Activated naive CD4-positive, alpha-beta T cell (primary cell): ENCODE data around the gene MYRIP.
"Not testable (repeated sequence)": the region's sequence is repeated elsewhere in the genome, so short reads cannot be mapped to it uniquely, and the experiment has no call there.

Source experiments
- DNase-seq, 4 experiments: peaks; one replicate each; lab custom pipeline; 2025; lab: John Stamatoyannopoulos, UW

The MYRIP gene

DNA sequence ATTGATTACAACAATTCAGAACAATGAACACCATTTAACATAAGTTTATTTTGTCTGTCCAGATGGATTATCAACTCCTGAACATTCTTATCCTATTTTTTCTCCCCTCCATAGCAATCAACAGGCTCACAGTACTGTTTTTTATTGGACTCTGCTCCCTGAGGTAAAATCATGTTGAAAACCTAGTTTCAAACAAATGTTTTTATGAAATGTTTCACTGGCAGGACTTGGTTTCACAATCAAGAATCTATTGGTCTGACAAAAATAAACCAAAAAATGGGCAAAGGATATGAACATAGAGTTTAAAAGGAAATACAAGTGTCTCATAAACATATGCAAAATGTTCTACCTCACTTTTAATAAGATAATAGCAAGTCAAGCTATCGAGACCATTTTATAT, 2.6 kb upstream of the MYRIP start:
- DNase-seq, result no peak

GRCh38 chr3:39808467-39809180, 785 bp upstream of the MYRIP start:
- no peak for DNase-seq

- no peak for DNase-seq
Observed at GRCh38 chr3:39809995-39810595, 686 bp downstream of the MYRIP start.

DNA sequence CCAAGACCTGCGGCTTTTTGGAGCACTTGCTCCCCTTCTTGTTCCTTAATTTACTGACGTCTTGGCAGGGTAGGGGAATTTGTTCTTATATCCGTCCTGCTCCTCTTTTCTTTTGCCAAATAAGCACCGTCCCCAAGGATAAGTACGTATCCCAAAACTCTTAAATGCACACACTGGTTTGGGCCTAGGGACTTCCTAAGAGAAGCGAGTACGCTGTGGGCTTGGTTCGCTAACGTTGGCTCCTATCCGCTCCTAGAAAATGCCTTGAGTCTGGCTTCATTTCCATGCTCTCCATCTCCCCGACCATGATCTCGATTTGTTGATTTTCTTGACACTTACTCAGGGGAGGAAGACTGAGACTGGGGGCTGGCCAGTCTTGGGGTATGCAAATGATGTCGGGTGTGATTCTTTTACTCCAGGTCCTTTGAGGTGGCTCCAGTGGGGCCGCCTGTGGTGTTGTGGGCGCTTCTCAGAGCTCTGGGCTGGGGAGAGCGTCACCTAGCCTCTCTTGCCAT, 1.3 kb downstream of the MYRIP start:
- DNase-seq, result no peak

DNA sequence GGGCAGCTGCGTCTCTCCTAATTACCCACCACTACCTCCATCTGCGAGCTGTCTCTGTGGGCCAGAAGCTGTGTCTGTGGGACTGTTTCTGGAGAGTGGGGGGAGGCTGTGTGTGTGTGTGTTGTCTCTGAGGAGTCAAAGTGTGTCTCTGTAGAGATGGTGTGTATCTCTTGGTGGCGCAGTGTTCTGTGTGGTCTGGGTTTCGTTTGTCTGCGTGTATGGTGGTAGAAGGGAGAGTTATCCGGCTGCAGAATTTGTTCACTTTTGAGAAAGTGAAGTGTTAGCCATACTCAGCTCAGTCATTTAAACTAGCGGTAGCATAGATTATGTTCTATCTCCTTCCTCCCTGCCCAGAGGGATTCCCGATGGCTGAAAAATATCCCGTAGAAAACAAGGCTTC, 2.2 kb downstream of the MYRIP start:
- DNase-seq, result no peak

DNA sequence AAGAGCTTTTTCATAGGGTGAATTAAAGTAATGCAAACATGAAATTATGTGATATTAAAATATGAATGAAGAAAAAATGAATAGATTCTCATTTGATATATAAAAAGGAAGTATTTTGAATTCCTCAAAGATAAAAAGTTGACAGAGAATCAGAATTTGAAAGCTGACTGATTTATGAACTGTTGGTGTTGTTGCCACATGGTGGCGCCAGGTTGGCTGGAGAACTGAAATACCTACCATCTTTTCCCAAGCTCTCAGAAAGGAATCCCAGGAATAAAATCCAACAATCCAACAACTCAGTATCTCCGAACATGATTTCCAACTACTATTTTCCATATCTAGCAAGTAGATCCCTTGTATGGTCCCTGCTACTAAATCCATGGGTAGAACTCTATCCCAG, 3.1 kb downstream of the MYRIP start:
- no peak for DNase-seq

DNA sequence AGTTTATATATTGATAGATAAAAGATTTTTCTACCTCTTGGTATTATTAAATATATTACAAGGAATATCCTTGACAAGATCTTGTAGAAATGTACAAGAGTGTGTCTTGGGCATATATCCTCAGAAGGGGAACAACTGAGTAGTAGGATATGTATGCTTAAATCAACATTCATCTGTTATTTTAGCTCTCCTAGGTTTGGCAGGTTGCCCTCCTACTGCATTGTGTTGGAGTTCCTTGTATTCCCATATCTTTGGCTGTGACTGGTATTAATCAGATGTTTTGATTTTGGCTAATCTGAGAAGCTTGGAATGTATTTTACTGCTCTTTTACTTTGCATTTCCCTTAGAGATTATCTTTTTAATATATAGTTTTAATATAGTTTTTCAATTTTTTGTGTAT, 4.6 kb downstream of the MYRIP start:
- no peak for DNase-seq

- no peak for DNase-seq
Observed at GRCh38 chr3:39819899-39820298, 10.5 kb downstream of the MYRIP start.

GRCh38 chr3:39833764-39834163, 24.4 kb downstream of the MYRIP start:
- DNase-seq, result not testable (repeated sequence)

DNA sequence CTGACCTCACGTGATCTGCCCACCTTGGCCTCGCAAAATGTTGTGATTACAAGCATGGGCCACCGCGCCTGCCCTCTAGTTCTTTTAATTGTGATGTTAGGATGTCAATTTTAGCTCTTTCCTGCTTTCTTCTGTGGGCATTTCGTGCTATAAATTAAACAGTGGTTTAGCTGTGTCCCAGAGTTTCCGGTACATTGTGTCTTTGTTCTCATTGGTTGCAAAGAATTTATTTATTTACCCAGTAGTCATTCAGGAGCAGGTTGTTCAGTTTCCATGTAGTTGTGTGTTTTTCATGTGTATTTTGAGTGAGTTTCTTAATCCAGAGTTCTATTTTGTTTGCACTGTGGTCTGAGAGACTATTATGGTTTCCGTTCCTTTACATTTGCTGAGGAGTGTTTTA, 30.1 kb downstream of the MYRIP start:
- DNase-seq, result no peak

DNA sequence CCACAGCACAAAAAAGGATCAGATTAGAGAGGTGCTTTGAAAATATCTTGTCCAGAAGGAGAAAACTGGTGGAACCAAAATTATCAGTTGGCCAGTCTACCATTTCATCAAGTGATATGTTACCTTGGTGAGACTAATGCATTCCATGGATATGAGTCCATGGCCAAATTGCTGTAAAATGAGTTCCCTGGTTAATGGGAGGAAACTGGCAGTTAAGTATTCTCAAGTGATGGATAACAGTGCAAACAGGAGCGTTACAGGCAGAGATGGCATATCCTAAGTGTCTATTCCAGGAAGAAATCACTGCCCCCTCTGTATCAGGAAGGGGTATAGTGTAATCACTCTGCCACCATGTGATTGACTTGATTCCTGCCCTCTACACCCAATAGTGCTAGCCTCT, 34.0 kb downstream of the MYRIP start:
- no peak for DNase-seq

- no peak for DNase-seq
Observed at GRCh38 chr3:39848365-39848764, 39.0 kb downstream of the MYRIP start.

DNA sequence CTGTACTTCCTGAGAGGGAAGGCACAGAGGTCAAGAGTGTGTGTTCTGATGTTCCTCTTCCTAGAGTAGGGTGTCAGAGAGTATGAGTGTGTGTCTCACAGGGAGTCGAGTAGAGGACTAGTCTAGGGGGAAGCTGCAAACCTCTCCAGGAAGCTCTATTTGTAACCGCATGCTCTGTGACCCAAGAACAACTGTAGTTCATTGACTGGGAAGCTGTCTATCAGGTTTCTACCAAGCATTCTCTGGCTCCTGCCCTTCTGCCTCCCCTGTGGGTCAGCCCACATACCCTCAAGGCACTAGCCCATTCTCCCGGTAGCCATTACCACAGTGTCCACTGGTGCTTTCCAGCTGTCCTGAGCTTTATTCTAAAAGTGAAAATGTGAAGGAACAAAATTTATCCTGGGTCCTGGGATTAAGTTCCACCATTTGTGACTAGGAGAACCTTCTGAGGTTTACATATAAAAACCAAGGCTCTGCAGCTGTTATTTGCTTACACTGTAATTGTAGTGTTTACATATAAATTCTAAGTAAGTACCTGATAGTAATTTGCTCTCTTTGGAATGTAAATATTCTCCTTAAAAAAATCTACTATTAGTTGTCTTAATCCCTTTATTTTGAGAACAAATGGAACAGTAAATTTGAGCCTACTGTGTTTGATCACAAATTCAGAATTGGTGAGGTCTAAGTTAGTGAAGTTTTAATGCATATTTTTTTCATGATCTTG, 40.7 kb downstream of the MYRIP start:
- no peak for DNase-seq

GRCh38 chr3:39850716-39851032, 41.3 kb downstream of the MYRIP start:
- DNase-seq, result no peak

DNA sequence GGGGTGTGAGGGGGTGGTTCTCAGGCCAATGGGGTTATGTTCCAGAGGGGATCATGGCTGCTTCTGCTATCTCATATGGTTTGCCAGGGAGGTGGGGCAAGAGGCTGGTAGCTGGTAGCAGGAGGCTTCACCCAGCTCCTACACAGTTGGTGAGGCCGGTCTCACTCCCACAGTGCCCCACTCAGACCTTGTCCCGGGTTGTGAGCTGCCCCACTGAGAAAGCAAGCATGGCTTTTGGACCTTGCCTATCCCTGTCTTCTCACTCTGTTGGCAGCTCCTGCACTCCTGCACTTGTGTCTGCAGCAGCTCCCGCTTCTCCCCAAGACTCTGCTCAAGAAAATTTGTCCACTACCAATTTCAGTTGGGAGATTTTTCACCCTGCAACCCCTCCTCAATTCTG, 46.1 kb downstream of the MYRIP start:
- no peak for DNase-seq

DNA sequence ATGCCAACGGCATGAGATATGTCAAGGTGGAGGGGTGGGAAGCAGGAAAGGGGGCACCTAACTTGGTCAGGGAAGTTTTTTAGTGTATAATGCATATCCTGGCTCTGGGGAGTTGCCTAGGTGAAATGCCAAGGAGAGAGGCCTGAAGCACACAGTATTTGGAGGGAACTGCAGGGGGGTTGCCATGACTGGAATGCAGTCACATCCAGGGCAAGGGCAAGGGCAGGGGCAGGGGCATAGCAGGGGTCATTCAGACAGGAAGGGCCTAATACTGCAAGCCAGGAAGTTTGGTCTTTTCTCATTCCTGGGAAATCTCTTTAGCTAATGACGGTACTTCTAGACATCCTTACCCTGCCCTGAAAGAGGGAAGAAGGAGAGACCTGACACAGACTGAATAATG, 60.5 kb downstream of the MYRIP start:
- DNase-seq, result no peak

DNA sequence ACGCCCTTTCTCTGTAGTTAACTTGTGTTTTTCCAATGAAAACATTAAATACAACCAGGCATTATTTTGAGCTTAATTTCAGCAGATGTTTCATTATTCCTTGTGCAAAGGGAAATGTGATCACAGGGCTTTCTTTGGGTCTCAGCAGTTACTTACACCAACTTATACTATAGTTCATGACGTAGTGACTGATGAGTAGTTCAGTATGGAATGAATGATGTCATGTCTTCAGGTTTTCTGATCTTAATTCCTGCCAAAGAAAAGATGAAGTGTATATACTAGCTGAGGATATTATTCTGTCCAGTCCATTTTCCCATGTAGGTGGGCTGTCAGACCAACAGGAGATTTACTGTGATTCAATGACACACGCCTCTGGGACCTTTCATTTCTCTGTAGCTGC, 61.3 kb downstream of the MYRIP start:
- DNase-seq, result no peak

- no peak for DNase-seq
Observed at GRCh38 chr3:39879581-39879980, 70.2 kb downstream of the MYRIP start.

DNA sequence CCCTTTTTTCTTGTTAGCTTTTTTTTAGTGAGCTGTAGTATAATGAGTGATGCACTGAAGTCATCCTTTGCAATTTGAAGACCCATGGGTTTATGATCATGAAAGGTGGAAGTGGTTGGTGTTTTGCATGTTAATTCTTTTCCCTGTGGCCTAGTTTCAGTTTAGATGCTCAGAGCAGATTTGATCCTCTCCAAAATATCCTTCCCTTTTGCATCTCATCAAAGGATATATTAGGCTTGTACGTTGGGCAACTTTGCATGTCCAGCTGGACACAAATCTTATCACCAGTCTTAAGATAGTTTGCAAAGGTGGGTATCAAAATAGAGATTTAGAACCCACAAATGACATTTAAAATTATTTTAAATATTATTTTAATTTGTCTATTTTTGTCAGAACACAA, 72.7 kb downstream of the MYRIP start:
- no peak for DNase-seq

- DNase-seq, result no peak
Observed at GRCh38 chr3:39892068-39892467, 82.7 kb downstream of the MYRIP start.

DNA sequence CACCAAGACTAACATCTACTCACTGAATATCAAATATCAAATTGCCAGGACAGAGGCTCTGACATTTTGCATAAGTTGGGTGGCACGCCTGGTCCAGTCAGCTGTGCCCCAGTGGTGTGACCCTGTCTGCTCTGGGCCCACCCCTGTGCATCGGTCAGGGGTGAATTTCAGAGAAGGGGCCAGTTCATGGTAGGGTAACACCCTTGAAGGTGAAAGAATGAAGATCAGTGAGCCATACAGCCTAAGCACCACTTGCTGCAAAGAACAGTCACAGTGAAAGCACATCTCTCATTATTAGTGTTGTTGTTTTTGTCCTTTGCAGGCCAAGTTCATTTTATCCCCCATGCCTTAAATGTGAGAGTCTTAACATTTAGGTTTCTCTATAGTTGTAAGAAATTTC, 86.8 kb downstream of the MYRIP start:
- DNase-seq, result no peak

- DNase-seq, result no peak
Observed at GRCh38 chr3:39900462-39901002, 91.1 kb downstream of the MYRIP start.

DNA sequence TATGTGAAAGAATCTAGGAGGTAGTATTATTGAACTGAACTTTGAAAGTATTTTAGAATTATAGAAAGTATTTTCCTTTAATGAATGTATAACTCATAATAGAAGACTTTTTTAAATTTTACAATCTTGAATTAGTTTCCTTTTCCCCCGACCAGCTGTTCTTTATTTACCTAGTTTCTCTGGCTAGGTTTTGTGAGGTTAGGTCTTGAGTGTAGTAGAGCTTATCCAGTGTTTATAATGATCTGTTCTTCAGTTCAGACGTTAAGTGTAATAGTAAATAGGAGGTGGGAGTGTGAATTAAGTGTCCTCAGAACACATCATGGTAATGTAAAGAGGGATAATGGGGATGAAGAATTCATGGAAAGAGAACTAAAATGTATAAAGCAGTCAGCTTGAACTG, 93.8 kb downstream of the MYRIP start:
- DNase-seq, result no peak
